Fibroblast of pulmonary artery (primary cell): ENCODE results near the gene GAP43.

Experiments used
- DNase-seq: peaks from one replicate; pipeline ENCODE4 v3.0.0-alpha.2; 2010; ENCODE audit warnings: low read depth
- H3K4me3 ChIP-seq: replicated peaks from 2 replicates; pipeline ENCODE4 v1.5.1; 2011; ENCODE audit warnings: low read depth, mild to moderate bottlenecking, control low read depth, low read length, moderate library complexity
- CTCF ChIP-seq: IDR thresholded peaks from 2 replicates; pipeline ENCODE4 v1.5.1; 2011; ENCODE audit warnings: mild to moderate bottlenecking, control low read depth, low read length, inconsistent platforms; ENCODE audit errors: missing control alignments

Gene GAP43

DNA sequence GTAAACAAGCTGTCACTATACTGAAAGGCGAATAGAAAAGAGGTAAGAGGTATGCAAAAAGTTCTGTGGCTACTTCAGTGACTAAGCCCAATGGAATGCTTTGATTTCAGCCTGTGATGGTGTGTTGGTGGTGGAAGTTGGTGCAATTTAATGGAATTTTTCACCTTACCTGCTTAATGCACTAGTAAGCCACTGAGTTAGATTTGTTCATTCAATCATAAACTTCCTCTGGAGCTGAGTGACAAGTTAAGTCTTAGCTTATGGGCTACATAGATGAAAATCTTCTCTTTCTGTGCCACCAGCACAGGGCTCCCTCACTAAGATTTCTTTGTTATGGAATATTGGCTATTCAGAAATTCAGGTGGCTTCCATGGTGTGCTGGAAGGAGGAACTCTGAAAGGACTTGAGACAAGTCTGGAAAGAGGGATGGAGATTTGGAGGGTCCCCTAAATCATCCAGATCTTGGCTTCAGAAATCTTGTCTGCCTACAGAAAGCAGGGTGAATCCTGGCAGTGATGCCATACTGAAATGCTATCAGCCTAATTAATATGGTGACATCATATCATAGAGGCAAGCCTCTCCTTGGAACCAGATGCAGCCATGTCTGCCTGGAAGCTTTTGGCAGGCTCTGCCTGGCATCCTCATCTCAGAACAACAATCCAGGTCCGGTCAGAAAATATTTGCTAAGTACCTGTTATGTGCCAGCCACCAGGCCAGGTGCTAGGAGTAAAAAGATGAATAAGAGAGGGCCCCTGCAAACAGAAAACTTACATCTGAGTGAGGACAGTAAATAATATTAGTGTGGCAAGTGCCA is 8.1 kb upstream of the GAP43 start:
- no peak for TF ChIP-seq CTCF
- no peak overlapping the region for H3K4me3 ChIP-seq
- peak; percentile 20 for DNase-seq

- no peak overlapping the region for H3K4me3 ChIP-seq
- no peak for TF ChIP-seq CTCF
- no peak for DNase-seq
Measured at GRCh38 chr3:115616461-115616860, 6.8 kb upstream of the GAP43 start.

DNA sequence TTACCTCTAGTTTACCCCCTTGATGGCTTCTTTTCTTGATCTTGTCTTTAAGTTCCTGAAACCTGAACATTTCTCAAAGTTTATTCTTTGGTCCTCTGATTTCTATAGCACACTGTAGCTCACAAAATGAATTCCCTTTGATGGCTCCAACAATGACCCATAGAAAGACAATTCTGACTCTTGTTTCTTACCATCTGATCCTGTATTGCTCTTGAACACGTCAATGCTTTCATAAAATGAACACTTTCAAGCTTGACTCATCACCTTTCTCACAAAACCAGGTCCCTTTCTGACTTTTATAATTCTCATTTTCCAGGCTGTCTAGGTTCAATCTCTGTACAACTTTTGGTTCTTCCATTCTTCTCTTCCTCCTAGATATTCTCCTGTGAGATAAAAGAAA is 5.7 kb upstream of the GAP43 start:
- no peak for TF ChIP-seq CTCF
- DNase-seq = no peak
- H3K4me3 ChIP-seq = no peak overlapping the region

DNA sequence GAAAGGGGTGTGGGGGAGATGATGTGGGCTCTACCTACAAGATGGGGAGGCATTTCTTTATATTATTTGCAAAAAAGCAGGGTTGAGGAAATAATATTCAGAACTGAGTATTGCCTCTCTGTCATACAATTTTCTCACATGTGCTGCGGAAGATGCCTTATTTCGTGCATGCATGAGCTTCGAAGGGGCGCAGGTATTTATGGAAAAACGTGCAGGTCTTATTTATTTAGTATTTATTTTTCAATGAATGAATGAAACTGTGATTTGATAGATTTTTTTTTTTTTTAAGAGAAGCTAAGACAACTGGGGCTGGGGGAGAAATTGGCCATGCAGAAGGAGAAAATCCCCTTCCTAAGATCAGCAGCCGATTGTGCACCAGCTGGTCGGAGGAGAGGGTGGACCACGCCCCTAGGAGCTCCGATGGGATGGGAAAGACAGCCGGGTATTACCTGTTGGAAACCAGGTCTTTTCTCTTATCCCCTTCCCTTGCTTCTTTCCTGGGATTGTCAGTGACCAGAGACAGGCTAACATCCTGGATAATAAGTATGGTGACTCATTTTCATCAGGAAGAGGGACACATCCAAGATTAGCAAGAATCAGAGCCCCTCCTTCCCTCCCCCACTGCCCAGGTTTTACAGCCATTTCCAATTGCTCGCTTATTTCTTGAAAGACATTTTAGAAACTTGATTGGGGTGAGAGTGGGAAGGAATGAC is 875 bp downstream of the GAP43 start:
- TF ChIP-seq CTCF = no peak
- H3K4me3 ChIP-seq = peak overlapping the region; percentile 55
- DNase-seq = no peak

- no peak for TF ChIP-seq CTCF
- DNase-seq = no peak
- no peak overlapping the region for H3K4me3 ChIP-seq
Measured at GRCh38 chr3:115624901-115625300, 1.6 kb downstream of the GAP43 start.

DNA sequence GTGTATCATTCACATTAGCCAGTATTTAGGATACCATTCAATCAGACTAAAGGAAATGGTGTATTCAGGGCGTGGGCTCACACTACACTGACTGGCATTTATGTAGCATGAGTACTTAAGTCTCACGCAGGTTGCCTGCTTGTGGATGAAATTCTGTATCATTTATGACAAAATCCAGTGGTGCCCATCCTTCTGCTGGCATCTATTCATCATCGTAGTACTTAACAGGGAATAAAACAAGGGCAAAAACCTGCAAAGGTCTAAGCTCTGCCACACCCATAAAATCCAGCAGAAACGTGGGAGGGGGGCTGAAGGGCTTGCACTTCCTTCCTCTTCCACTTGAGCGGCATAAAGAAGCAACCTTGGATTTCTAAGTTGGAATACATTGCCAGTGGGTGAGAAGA is 2.7 kb downstream of the GAP43 start:
- no peak for TF ChIP-seq CTCF
- no peak for DNase-seq
- H3K4me3 ChIP-seq = no peak overlapping the region

DNA sequence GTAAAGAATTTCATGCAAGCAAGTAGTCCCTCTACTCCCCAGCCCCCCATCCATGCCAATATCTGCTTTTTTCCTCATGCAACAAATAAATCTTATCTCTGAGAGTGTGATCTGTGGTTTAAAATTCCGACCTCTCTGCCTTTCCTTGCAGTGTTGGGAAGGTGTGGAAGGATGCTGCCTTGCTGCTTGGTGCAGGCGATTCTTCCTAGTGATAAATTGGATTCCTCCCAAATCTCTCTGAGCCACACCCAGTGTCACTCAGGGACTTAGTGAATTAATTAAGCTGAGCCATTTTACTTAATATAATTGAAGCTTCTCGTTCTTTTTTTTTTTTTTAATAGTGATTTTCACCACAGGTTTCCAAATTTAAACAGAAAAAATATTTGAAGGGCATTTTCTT is 3.4 kb downstream of the GAP43 start:
- TF ChIP-seq CTCF = no peak
- DNase-seq = no peak
- H3K4me3 ChIP-seq = no peak overlapping the region
